Panc1 (cell line): ENCODE data around the gene CGB1. TPM values are rescaled to one million over a fixed set of nuclear protein-coding genes. Genes with fewer than 3 reads are reported as not detected.
A peak's percentile ranks its signal among the peaks of the same experiment; 100 is the strongest.

Experiments
- ATAC-seq: fragments of 200-7000 bp; cut with Tn5 transposase; 2 replicates; pipeline ENCODE4 v1.9.1; 2020; ENCODE audit warnings: mild to moderate bottlenecking, moderate library complexity
- BruUV-seq: library from RNA; stranded (reverse); fragments of 400-500 nt; replicated peaks from 2 replicates; lab custom pipeline; 2021; lab: Mats Ljungman, UMichigan
- CTCF ChIA-PET: fragments of 300-600 bp; sonication (Branson Sonifier 250); formaldehyde crosslinking; loops from one replicate; lab custom pipeline; 2022; ENCODE audit warnings: antibody characterized with exemption; lab: Charles Lee
- POLR2A ChIA-PET: fragments of 300-600 bp; sonication (Branson Sonifier 250); formaldehyde crosslinking; loops from one replicate; lab custom pipeline; 2022; ENCODE audit warnings: antibody characterized with exemption; lab: Charles Lee
- DNase-seq: peaks from one replicate; pipeline ENCODE4 v3.0.0-alpha.2; 2010; ENCODE audit warnings: low read depth, low spot score
- H3K27ac ChIP-seq: 2 replicates; pipeline ENCODE4 v1.5.1; 2011; ENCODE audit warnings: mild to moderate bottlenecking, low read length, inconsistent platforms
- H3K27me3 ChIP-seq: fragments of 200-500 bp; sonication (Bioruptor generic); 2 replicates; pipeline ENCODE4 v1.6.0; 2014; ENCODE audit warnings: low read length, inconsistent platforms; ENCODE audit not compliant: control insufficient read depth, insufficient read depth
- H3K36me3 ChIP-seq: fragments of 200-500 bp; sonication (Bioruptor generic); 2 replicates; pipeline ENCODE4 v1.5.1; 2014; ENCODE audit warnings: inconsistent platforms, mild to moderate bottlenecking, low read length, moderate library complexity; ENCODE audit not compliant: control insufficient read depth, insufficient read depth
- H3K4me1 ChIP-seq: 2 replicates; pipeline ENCODE4 v1.5.1; 2011; ENCODE audit warnings: inconsistent platforms, mild to moderate bottlenecking, low read length, moderate library complexity; ENCODE audit not compliant: control insufficient read depth, insufficient read depth
- H3K4me3 ChIP-seq, 2 experiments: 2 replicates each; pipeline ENCODE4 v1.5.1; 2011 to 2012; ENCODE audit warnings: low read depth in 2 of 2, low read length in 2 of 2, mild to moderate bottlenecking in 2 of 2, inconsistent platforms in 1 of 2, moderate library complexity in 1 of 2
- H3K9me3 ChIP-seq: fragments of 200-500 bp; sonication (Bioruptor generic); 2 replicates; pipeline ENCODE4 v1.5.1; 2014; ENCODE audit warnings: low read depth, mild to moderate bottlenecking, inconsistent platforms, low read length, moderate library complexity; ENCODE audit not compliant: control insufficient read depth, insufficient read depth
- POLR2AphosphoS5 ChIP-seq: IDR thresholded peaks from 2 replicates; pipeline ENCODE4 v1.6.1; 2012; ENCODE audit warnings: mild to moderate bottlenecking, low read depth, low read length, moderate library complexity
- SIN3A ChIP-seq: IDR thresholded peaks from 2 replicates; pipeline ENCODE4 v1.6.1; 2012; ENCODE audit warnings: low read depth, mild to moderate bottlenecking, low read length, moderate library complexity, borderline replicate concordance; ENCODE audit not compliant: insufficient read depth
- TCF7L2 ChIP-seq: IDR thresholded peaks from 2 replicates; pipeline ENCODE4 v1.6.1; 2011; ENCODE audit warnings: mild to moderate bottlenecking, low read depth, low read length, inconsistent platforms
- in situ Hi-C: cut with HindIII; loops from 2 replicates; pipeline ENCODE4 v1.10.0; 2016; ENCODE audit warnings: low sequenced_read_pairs, low pct_unique_long_range_greater_than_20kb
- intact Hi-C: fragments of 100-400 bp; cut with micrococcal nuclease; formaldehyde crosslinking; loops from one replicate; pipeline ENCODE4 v1.10.0; 2022; ENCODE audit not compliant: unreplicated experiment
- total RNA-seq: library from RNA; stranded (reverse); gene quantifications from one replicate; pipeline ENCODE4 v1.2.1, GENCODE V29; 2021; ENCODE audit not compliant: unreplicated experiment
- TF ChIP-seq, protein P1 (sequence below): fragments of 450-650 bp; IDR thresholded peaks from 2 replicates; pipeline ENCODE4 v1.5.1; 2017; ENCODE audit warnings: mild to moderate bottlenecking
- TF ChIP-seq, protein P2 (sequence below), 2 experiments: IDR thresholded peaks; 2 replicates each; pipeline ENCODE4 v1.6.1; 2011 to 2012; ENCODE audit warnings: low read depth in 2 of 2, control low read depth in 1 of 2, low read length in 1 of 2, mild to moderate bottlenecking in 1 of 2, moderate library complexity in 1 of 2; ENCODE audit not compliant: insufficient read depth in 1 of 2

CGB1 gene
- total RNA-seq, 1 experiment from 2014 or later = not detected

DNA sequence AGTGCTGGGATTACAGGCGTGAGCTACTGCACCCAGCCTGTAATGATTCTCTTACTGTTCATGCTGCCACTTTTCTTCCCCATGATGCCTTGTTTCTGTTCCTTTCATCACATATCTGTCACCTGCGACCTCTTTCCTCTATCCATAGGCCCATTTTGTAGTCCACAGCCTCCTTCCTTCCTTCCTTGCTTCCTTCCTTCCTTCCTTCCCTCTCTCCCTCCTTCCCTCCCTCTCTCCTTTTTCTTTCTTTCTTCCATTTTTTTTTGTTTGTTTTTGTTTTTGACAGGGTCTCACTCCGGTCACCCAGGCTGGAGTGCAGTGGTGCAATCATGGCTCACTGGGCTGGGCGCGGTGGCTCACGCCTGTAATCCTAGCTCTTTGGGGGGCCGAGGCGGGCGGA, 47.8 kb downstream of the CGB1 start:
- no TSS peak for BruUV-seq
- ATAC-seq = no peak
- H3K27me3 ChIP-seq = no peaks in the 10 kb centered on the region
- H3K36me3 ChIP-seq = peaks cover 4% of the 10 kb centered on the region; the same call in 1 of the 2 replicates
- no peaks in the 10 kb centered on the region for H3K9me3 ChIP-seq
- ChIA-PET POLR2A (no interaction called here), CTCF (no interaction called here)
- intact Hi-C loops (no loop called here), in situ Hi-C loops (no loop called here)
- DNase-seq = no peak
- TF ChIP-seq, protein P1, sequence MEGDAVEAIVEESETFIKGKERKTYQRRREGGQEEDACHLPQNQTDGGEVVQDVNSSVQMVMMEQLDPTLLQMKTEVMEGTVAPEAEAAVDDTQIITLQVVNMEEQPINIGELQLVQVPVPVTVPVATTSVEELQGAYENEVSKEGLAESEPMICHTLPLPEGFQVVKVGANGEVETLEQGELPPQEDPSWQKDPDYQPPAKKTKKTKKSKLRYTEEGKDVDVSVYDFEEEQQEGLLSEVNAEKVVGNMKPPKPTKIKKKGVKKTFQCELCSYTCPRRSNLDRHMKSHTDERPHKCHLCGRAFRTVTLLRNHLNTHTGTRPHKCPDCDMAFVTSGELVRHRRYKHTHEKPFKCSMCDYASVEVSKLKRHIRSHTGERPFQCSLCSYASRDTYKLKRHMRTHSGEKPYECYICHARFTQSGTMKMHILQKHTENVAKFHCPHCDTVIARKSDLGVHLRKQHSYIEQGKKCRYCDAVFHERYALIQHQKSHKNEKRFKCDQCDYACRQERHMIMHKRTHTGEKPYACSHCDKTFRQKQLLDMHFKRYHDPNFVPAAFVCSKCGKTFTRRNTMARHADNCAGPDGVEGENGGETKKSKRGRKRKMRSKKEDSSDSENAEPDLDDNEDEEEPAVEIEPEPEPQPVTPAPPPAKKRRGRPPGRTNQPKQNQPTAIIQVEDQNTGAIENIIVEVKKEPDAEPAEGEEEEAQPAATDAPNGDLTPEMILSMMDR = no peak
- no peak overlapping the region for H3K4me3 ChIP-seq
- no peaks in the 10 kb centered on the region for H3K4me1 ChIP-seq
- H3K27ac ChIP-seq = no peak overlapping the region

DNA sequence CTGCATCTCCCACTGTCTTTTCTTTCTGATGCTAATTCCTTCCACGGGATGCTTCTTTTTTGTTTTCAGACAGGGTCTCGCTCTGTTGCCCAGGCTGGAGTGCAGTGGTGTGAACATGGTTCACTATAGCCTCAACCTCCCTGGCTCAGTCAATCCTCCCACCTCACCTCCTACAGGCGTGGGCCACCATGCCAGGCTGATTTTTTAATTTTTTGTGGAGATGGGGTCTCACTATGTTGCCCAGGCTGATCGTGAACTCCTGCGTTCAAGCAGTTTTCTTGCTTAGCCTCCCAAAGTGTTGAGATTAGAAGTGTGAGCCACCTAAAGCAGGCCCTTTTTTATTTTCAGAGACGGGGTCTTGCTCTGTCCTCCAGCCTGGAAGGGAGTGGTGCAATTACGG, 48.4 kb downstream of the CGB1 start:
- TF ChIP-seq TCF7L2 = no peak
- TF ChIP-seq, protein P2, sequence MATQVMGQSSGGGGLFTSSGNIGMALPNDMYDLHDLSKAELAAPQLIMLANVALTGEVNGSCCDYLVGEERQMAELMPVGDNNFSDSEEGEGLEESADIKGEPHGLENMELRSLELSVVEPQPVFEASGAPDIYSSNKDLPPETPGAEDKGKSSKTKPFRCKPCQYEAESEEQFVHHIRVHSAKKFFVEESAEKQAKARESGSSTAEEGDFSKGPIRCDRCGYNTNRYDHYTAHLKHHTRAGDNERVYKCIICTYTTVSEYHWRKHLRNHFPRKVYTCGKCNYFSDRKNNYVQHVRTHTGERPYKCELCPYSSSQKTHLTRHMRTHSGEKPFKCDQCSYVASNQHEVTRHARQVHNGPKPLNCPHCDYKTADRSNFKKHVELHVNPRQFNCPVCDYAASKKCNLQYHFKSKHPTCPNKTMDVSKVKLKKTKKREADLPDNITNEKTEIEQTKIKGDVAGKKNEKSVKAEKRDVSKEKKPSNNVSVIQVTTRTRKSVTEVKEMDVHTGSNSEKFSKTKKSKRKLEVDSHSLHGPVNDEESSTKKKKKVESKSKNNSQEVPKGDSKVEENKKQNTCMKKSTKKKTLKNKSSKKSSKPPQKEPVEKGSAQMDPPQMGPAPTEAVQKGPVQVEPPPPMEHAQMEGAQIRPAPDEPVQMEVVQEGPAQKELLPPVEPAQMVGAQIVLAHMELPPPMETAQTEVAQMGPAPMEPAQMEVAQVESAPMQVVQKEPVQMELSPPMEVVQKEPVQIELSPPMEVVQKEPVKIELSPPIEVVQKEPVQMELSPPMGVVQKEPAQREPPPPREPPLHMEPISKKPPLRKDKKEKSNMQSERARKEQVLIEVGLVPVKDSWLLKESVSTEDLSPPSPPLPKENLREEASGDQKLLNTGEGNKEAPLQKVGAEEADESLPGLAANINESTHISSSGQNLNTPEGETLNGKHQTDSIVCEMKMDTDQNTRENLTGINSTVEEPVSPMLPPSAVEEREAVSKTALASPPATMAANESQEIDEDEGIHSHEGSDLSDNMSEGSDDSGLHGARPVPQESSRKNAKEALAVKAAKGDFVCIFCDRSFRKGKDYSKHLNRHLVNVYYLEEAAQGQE (IDR thresholded peaks at IDR 0.05; ENCODE audit: insufficient read depth in 1 of 2, low read depth in 2 of 2, low read length in 1 of 2) = no peak
- TF ChIP-seq, protein P1 = no peak
- no peak for TF ChIP-seq POLR2AphosphoS5
- no peak for TF ChIP-seq SIN3A
- ChIA-PET POLR2A (no interaction called here), CTCF (no interaction called here)
- intact Hi-C loops (no loop called here), in situ Hi-C loops (no loop called here)
- DNase-seq (no peak), ATAC-seq (no peak)
- H3K36me3 ChIP-seq = peaks cover 4% of the 10 kb centered on the region; the same call in 1 of the 2 replicates
- H3K4me1 ChIP-seq = no peaks in the 10 kb centered on the region
- H3K27ac ChIP-seq = no peak overlapping the region
- H3K4me3 ChIP-seq = no peak overlapping the region
- H3K27me3 ChIP-seq = no peaks in the 10 kb centered on the region
- TSS peak; percentile 40 for BruUV-seq
- H3K9me3 ChIP-seq = no peaks in the 10 kb centered on the region
